H54 (cell line): ENCODE results near the gene SNRK.

Source experiments
- DNase-seq: peaks from one replicate; pipeline ENCODE4 v3.0.0; 2011; ENCODE audit warnings: low spot score, mixed read lengths; ENCODE audit not compliant: insufficient read length
- FAIRE-seq: peaks from 3 replicates; lab custom pipeline; 2011; peaks lifted over from hg19 to GRCh38; lab: Jason Lieb, UNC
- POLR2A ChIP-seq: IDR thresholded peaks from 2 replicates; pipeline ENCODE4 v1.6.1; 2011; ENCODE audit warnings: low read depth, mild to moderate bottlenecking, low read length

Gene SNRK, protein sequence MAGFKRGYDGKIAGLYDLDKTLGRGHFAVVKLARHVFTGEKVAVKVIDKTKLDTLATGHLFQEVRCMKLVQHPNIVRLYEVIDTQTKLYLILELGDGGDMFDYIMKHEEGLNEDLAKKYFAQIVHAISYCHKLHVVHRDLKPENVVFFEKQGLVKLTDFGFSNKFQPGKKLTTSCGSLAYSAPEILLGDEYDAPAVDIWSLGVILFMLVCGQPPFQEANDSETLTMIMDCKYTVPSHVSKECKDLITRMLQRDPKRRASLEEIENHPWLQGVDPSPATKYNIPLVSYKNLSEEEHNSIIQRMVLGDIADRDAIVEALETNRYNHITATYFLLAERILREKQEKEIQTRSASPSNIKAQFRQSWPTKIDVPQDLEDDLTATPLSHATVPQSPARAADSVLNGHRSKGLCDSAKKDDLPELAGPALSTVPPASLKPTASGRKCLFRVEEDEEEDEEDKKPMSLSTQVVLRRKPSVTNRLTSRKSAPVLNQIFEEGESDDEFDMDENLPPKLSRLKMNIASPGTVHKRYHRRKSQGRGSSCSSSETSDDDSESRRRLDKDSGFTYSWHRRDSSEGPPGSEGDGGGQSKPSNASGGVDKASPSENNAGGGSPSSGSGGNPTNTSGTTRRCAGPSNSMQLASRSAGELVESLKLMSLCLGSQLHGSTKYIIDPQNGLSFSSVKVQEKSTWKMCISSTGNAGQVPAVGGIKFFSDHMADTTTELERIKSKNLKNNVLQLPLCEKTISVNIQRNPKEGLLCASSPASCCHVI

GRCh38 chr3:43286115-43286840 lies at the start of gene SNRK:
SNRK (plus strand) TSS chr3:43286540; CDS start chr3:43303204, 16,664 bp downstream.
- DNase-seq (peak; percentile 79), FAIRE-seq (no peak)
- peak; percentile 78 for TF ChIP-seq POLR2A

- no peak for DNase-seq
- TF ChIP-seq POLR2A = no peak
- FAIRE-seq = no peak
These were observed 47.5 kb upstream of the SNRK start for GRCh38 chr3:43238801-43239200.

DNA sequence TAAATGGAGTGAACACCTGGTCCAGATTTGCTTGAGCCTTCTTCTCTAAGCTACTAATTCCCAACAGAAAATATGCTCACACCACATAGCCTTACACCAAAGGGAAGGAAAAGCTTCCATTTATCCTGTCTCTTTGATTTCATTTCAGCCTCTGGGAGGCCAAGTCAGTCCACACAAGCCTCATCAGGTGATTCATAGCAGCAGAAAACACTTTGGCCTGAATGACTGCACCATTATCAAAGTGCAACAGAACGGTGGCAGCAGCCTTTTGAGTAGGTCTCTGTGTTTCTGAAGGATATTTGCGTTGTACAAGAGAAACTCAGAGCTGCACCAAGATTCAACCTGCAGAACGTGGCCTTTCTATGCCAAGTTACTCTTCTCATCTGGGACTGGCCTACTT lies 46.6 kb upstream of the SNRK start:
- TF ChIP-seq POLR2A = no peak
- DNase-seq = no peak
- no peak for FAIRE-seq

GRCh38 chr3:43243590-43244587 lies 42.5 kb upstream of the SNRK start:
- no peak for TF ChIP-seq POLR2A
- no peak for DNase-seq
- no peak for FAIRE-seq

- DNase-seq (no peak), FAIRE-seq (no peak)
- no peak for TF ChIP-seq POLR2A
These were observed 41.6 kb upstream of the SNRK start for GRCh38 chr3:43244694-43245093.

GRCh38 chr3:43246976-43247375 lies 39.4 kb upstream of the SNRK start:
- DNase-seq = no peak
- TF ChIP-seq POLR2A = no peak
- FAIRE-seq = no peak

- no peak for FAIRE-seq
- TF ChIP-seq POLR2A = no peak
- no peak for DNase-seq
These were observed 38.7 kb upstream of the SNRK start for GRCh38 chr3:43247561-43248184.

GRCh38 chr3:43248185-43248583 lies 38.2 kb upstream of the SNRK start:
- no peak for FAIRE-seq
- TF ChIP-seq POLR2A = no peak
- no peak for DNase-seq

- no peak for FAIRE-seq
- no peak for TF ChIP-seq POLR2A
- no peak for DNase-seq
These were observed 37.4 kb upstream of the SNRK start for GRCh38 chr3:43248973-43249372.

DNA sequence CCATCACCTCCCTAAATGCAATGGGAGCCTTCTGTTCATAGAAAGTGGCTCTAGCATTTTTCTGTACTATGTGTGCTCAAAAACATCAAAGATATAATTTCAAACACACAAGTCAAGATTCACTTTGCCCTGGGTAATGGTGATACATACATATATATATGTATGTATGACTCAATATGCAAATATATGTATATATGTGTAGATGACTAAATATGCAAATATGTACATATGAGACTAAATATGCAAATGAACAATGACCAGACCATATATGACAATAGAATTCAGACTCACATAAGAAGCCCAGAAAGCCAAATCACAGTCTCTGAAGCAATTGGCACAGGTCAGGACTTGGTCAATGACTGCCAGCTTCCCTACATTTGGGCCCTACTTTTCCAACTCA lies 36.9 kb upstream of the SNRK start:
- DNase-seq (no peak), FAIRE-seq (no peak)

GRCh38 chr3:43253294-43253693 lies 33.0 kb upstream of the SNRK start:
- no peak for DNase-seq
- no peak for FAIRE-seq
- no peak for TF ChIP-seq POLR2A

More for the DNA sequence above, 36.9 kb upstream of the SNRK start:
- TF ChIP-seq POLR2A = no peak

GRCh38 chr3:43254125-43254524 lies 32.2 kb upstream of the SNRK start:
- FAIRE-seq (no peak), DNase-seq (no peak)
- TF ChIP-seq POLR2A = no peak
